GM15510 (cell line): Measurements from ENCODE around the gene GNB1L.

Source experiments
- POLR2A ChIP-seq: IDR thresholded peaks from 3 replicates; pipeline ENCODE4 v1.6.1; 2011; ENCODE audit warnings: borderline replicate concordance; ENCODE audit not compliant: insufficient read length; ENCODE audit errors: extremely low read depth

GNB1L gene

GRCh38 chr22:19798003-19798665 is 56.5 kb downstream of the GNB1L start:
- TF ChIP-seq POLR2A, result no peak

- TF ChIP-seq POLR2A, result no peak
Measured at GRCh38 chr22:19797086-19798002, 57.3 kb downstream of the GNB1L start.

- TF ChIP-seq POLR2A, result no peak
Measured at GRCh38 chr22:19796160-19796559, 58.5 kb downstream of the GNB1L start.

GRCh38 chr22:19795617-19796008 is 59.1 kb downstream of the GNB1L start:
- no peak for TF ChIP-seq POLR2A

GRCh38 chr22:19793661-19794310 is 60.9 kb downstream of the GNB1L start:
- TF ChIP-seq POLR2A, result no peak

GRCh38 chr22:19793161-19793560 is 61.5 kb downstream of the GNB1L start:
- TF ChIP-seq POLR2A, result no peak

GRCh38 chr22:19791894-19792293 is 62.8 kb downstream of the GNB1L start:
- no peak for TF ChIP-seq POLR2A

- no peak for TF ChIP-seq POLR2A
Measured at GRCh38 chr22:19791243-19791642, 63.4 kb downstream of the GNB1L start.

GRCh38 chr22:19789828-19790227 is 64.8 kb downstream of the GNB1L start:
- no peak for TF ChIP-seq POLR2A

GRCh38 chr22:19789406-19789805 is 65.3 kb downstream of the GNB1L start:
- no peak for TF ChIP-seq POLR2A

GRCh38 chr22:19788661-19789225 is 65.9 kb downstream of the GNB1L start:
- TF ChIP-seq POLR2A, result no peak

GRCh38 chr22:19787849-19788141 is 66.9 kb downstream of the GNB1L start:
- TF ChIP-seq POLR2A, result no peak

GRCh38 chr22:19786959-19787848 is 67.5 kb downstream of the GNB1L start:
- TF ChIP-seq POLR2A, result no peak

- no peak for TF ChIP-seq POLR2A
Measured at GRCh38 chr22:19786264-19786585, 68.4 kb downstream of the GNB1L start.
